Activated naive CD8-positive, alpha-beta T cell treated with anti-CD3 and anti-CD28 coated beads, Interleukin-2, amount 50 U/mL, for 16 hours (primary cell): ENCODE results near the gene FANCC.

ENCODE experiments used
- DNase-seq: peaks from one replicate; pipeline ENCODE4 v3.0.0-alpha.2; 2020; ENCODE audit warnings: low read depth, low spot score

FANCC gene

DNA sequence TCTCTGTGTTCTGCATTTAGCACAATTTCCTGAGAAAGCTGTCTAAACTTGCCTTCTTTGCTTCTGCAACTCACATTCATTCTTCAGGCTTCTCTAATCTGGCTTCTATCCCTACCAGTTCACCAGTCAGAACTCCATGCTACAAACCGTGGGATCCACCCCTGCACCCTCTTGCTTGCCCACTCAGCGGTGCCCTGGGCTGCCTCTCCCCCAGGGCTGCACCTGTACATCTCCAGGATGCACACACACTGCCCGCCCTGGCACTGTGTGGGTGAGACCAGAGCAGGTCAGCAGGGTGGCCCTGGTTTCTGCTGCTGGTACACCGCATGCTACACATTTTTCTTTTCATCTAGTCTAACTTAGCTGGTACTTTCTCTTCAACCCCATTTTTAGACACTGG, 127.1 kb downstream of the FANCC start:
- DNase-seq: no peak

DNA sequence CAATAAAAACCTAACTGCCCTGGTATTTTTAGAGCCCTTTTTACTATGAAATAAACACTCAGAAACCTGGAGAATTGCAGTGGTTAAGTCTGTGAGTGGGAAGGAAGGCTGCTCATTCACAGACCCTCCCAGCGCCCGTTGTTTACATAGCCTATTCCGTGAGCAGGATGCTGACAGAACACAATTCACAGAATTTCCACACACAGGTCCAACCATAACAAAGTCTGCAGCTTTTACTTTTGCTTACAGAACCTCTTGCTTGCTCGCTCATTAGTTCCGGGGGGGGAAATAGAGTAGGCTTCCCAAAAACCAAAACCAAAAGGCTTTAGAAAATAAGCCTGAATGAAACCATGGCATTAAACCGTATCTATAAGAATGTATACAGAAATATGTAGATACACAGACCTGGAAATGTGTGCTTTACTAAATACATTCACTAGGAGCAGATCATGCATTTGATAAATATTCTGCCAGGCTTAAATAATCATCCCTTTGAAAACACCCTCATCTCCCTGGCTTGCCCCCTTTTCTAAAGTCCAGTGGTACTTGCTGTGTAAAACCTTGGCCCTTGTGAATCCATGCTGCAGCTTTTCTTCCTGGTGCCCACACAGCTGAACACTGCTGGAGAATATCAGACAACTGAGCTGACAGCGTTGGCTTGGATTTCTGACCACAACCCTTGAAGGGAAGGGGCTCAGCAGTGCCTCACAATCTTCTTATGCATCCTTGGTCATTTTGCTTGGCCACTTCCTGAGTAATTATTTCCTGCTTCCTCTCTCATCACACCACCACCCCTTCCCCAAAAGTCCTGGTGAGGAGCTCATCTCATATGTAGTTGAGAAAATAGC, 128.0 kb downstream of the FANCC start:
- no peak for DNase-seq

DNA sequence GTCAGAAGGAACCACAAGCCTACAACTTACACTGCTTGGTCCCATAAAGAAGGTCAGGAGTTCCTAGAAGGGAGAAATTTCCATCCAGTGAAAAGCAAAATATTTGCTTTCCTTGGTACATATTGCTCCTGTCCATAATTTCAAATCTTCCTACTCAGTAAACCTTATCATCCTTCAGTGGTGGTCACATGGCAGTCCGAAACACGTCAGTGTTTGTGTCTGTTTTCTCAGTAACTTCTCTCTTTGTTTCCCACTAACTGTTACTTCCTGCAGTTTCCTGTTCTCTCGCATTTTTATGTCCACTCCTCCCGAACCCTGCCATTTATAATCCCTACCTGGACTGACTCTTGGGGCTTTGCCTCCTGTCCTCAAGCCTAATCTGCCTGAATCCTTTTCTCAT, 129.1 kb downstream of the FANCC start:
- DNase-seq: no peak

DNA sequence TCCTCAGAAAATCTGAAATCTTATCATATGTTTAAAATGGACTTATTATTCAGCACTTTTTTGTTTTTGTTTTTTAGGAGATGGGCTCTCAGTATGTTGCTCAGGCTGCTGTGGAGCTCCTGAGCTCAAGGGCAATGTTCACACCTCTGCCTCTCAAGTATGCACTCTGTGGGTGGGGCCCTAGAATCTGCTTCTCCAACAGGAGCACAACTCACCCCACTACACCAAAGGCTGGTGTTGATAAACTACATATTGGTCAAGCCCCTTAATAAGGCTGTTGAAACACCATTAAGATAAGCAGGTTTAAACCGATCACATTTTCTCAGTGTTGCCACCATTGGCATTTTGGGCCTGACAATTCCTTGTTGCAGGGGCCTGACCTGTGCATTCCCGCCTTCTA, 131.6 kb downstream of the FANCC start:
- no peak for DNase-seq

DNA sequence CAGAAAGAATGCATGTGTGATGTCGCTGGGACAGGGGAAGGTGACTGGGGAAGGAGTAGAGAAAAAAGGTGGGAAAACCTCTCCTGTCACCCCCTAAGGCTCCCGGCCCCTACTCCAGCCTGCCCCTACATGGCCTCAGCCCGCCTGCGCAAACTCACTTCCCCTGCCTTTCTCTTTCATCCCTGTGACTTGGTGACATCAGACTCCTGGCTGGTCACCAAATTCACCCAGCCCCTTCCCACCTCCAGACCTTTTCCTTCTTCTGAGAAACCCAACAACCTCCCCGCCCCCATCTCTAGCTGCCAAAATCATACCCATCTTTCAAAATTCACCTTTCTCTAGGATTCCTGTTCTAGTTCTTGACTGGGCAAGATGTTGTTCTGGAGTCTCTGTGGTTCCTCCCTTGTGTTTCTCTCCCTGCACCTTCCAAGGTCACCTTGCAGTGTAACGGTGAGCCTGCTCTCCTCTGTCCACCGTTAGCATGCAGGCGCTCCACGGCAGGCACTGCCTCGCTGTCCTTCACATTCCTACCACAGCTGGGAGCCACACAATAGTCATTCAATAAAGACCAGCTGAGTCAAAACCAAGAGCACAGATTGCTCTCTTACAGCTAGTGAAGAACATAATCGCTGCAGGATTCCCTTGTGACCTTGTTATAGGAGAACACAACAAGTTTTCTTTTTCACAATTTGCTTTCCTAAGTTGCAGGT, 134.5 kb downstream of the FANCC start:
- no peak for DNase-seq

GRCh38 chr9:95181835-95182234, 135.7 kb downstream of the FANCC start:
- no peak for DNase-seq

GRCh38 chr9:95181226-95181818, 136.2 kb downstream of the FANCC start:
- no peak for DNase-seq

DNA sequence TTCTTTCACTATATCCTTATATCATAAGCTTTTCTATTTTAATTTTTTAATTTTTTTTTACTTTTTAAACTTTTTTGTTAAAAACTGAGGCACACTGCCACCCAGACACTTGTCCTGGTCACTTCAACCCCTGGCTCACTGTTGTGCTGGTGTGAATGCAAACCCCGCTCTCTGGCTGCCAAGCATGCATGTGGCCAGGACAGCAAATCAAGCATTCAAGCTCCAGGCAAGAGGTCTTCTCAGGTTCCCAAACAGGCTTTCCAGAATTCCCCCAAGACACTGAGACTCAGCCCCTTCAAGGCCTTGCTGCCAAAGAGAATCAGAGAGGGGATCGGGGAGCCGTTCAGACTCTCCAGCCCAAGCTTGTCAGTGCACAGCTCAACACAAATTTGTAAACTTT, 139.9 kb downstream of the FANCC start:
- no peak for DNase-seq

- DNase-seq: no peak
These were observed 140.7 kb downstream of the FANCC start for GRCh38 chr9:95176755-95177319.

- no peak for DNase-seq
These were observed 142.0 kb downstream of the FANCC start for GRCh38 chr9:95175523-95175922.

- no peak for DNase-seq
These were observed 143.5 kb downstream of the FANCC start for GRCh38 chr9:95174038-95174437.

DNA sequence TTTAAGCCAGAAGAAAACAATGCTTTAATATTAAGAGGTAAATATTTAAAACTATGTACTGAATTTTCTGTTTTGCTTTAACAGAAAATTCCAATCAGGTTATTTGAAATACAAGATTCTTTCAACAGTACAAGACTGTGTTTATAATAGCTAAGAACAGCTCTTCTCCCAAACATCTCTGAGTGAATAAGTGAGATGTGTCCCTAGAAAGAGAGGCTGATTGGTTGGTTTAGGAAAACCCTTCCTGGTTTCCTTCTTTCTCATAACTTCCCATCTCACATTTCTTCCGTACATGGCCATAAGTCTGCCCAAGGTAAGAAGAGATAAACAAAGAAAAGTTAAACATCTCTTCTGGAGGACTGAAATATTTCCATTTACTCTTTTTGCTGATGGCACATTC, 145.9 kb downstream of the FANCC start:
- DNase-seq: no peak

DNA sequence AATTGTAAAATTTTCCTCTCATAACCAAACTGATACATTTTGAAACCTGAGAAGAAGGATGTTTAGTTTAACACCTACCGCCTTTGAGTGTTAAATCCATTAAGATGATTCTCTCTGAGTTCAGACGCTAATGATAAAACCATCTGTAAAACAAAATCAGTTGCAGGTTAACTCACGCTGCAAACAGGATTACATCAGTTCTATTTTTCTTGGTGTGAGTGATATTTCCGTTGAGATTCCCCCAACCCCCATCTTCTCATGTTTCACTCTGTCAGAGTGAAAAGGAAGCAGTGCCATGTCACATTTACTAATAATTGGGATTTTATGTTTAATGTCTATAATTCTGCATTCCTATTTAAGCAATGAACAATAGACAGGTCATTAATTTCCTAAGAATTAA, 146.5 kb downstream of the FANCC start:
- no peak for DNase-seq

- DNase-seq: peak; percentile 7
These were observed 149.5 kb downstream of the FANCC start for GRCh38 chr9:95167998-95168397.

- no peak for DNase-seq
These were observed 152.5 kb downstream of the FANCC start for GRCh38 chr9:95165004-95165403.

GRCh38 chr9:95157481-95158151, 159.9 kb downstream of the FANCC start:
- DNase-seq: no peak

DNA sequence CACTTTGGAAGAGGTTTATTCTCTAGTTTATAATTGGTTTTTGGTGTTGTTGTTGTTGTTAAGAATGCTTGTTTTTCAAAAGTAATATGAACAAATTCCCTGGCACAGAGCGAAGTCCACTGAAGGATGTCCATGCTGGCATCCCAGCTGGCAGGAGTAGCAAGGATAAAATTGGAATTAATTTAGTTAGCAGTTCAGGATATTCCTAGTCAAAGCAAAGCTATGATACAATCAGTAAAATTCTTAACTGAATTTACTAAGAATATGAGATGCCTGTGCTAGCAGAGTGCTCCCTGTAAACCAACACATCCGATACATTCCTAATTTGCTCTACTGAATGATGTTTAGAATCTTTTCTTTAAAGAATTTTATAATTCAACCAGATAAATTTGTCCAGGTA, 161.4 kb downstream of the FANCC start:
- no peak for DNase-seq

DNA sequence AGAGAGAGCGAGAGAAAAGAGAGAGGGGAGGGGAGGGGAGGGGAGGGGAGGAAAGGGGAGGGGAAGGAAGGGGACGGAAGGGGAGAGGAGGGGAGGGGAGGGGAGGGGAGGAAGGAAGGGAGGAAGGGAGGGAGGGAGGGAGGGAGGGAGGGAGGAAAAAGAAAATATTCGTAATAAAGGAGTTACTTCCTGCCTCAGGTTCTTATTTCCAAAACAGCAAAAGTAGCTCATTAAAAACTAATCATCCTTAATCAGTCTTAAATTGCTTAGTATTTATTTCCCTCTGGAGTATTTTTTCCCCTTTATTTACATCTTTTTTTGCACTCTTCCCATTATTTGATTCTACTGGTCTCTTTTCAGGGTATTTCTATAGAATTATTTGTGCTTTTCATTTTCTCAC, 162.3 kb downstream of the FANCC start:
- no peak for DNase-seq

DNA sequence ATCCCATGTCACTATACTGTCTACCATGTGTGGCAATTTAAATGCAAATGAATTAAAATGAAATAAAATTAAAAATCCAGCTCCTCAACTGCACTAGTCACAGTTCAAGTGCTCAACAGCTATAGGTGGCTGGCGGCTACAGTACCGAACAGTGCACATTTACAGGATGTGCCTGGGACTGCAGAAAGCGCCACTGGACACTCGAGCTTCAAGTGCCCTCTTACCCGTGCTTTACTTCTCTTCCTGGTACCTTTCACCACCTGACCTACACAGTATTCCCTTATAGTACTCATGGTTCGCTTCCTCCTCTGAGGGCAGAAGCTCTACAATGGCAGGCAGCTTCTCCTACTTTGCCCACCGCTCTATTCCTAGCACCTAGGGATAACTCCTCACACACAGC, 166.6 kb downstream of the FANCC start:
- no peak for DNase-seq

DNA sequence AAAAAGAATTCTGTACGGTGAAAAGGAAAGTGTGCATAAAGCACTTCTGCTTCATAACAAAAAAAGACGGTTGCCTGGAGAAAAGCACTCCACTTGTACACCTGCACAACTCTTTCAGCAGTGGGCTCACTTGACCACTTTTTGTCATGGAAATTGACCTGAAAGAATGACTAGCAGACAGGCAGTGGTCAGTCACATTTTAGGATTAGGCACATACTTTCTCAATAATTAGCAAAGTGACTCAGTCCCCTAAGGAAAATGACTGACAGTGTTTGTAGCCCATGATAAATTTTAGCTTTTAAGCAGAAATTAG, 169.3 kb downstream of the FANCC start:
- no peak for DNase-seq

DNA sequence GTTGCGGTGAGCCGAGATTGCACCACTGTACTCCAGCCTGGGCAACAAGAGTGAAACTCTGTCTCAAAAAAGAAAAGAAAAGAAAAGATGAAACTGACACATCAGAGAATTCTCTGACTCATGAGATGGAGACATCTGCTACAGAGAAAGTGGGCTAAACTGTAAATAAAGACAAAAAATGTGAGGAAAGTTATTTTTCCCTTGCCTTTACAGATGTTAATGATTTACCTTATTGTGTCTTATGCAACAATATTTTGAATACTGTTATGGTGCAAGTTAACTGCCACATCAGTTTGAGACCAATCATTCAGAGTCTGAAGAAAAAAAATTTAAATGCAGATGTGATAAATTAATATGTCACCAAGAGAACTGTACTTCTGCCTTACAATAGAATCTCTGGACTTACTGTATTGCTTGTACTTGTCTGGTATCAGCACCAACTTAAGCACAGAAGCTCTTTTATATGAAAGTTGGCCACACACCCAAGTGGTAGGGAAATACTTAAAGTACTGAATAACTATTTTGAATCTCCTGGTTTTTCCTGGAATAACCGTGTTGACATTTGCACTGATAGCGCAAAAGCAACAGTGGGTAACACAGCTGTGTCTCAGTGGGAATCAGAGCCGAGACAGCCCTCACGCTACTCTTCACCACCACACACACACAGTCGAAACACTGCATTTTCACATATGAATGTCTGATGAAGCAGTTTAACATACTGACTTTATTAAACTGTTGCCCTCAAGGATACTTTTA, 169.9 kb downstream of the FANCC start:
- DNase-seq: no peak
